GM11168 (cell line): ENCODE results near the gene GJA4.

Source experiments
- in situ Hi-C: fragments of 300-500 bp; cut with MboI; formaldehyde crosslinking; loops from one replicate; pipeline ENCODE4 v1.12.0; 2022; ENCODE audit warnings: low sequenced_read_pairs; ENCODE audit not compliant: unreplicated experiment

The GJA4 gene

DNA sequence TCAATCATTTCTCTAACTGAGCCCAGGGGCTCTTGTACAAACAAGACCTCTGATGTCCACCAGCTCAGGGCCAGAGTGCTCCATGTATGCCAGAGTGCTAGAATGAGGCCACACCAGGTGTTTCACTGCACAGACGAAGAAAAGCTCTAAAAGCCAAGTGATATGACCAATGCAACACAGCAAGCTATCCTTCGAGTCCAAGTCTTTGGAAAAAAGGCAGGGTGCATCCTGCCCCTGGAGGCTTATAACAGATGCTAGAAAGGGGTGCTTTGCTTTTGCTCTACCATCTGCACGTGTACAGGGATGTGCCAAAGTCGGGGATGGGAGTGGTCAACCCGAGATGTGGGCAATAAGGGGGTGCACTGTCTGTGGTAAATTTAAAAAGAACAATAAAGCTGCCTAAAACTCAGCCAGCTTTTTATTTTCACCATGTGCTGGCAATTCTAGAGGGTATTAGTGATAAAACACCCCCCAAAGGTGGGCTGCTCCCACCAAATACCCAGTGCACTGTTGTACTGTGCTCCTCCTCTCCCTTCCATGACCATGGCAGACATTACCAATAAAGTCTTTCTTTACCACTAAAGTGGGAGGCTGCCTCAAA lies 34.6 kb downstream of the GJA4 start:
- in situ Hi-C loops, result no loop called here

- in situ Hi-C loops, result no loop called here
Observed at GRCh38 chr1:34828611-34829010, 35.8 kb downstream of the GJA4 start.

- in situ Hi-C loops, result no loop called here
Observed at GRCh38 chr1:34829250-34829649, 36.5 kb downstream of the GJA4 start.

DNA sequence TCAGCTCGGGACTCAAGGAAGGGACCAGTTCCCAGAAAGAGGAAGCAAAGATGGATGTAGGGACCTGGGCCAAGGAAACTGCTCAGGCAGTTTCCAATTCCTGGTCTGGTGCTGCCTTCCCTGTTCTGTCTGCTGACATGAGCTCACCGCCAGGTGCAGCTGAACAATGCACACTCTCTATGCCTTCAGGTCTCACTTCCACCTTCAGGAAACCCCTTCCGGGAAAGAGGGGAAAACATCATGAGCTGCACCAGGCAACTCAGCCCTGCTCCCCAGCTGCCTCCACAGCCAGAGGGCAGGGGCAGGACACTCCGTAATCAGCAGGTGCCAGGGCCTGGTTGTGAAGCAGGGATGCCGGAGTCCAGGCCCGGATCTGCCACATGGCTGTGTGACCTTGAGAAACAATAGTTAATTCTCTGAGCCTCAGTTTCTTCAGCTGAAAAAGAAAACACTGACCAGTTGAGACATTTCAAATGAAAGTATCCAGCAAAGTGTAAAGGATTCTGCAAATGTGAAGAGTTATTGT lies 39.0 kb downstream of the GJA4 start:
- in situ Hi-C loops, result no loop called here

- in situ Hi-C loops, result no loop called here
Observed at GRCh38 chr1:34833711-34834110, 40.9 kb downstream of the GJA4 start.

DNA sequence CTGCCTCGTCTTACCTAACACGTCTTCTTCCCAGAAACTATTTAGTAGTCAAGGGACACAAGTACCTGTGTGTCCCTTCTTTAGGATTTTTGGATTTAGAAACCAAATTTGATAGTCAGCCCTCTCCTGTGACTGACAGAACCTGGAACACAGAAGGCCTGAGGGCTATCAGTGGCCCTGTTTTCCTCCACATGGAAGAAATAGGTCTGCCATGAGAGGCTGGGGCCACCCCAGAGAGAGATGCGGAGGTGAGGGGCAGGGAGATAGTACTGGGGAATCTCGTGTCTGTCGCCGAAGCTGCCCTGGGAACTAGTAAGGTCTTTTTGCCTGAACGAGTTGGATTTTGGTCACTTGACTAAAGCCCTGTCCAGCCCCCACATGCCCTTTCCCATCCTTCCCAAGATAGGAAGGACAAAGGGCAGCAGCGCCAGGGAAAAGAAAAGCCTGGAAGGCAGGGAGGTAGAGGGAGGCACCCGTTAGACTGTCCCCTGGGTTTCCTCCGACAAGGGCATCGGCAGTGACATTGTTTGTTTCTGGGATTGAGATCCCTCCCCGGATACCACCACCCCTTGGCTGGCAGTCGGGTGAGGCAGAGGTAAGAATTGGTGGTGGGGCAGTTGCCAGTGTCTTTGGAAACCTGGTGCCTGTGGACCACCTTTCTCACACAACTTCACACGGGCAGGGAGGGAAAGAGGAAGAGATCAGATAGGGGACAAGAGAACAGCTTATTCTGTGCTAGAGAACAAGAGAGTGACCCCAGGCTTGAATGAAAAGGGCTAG lies 46.9 kb downstream of the GJA4 start:
- in situ Hi-C loops, result no loop called here

GRCh38 chr1:34840426-34840825 lies 47.6 kb downstream of the GJA4 start:
- in situ Hi-C loops, result no loop called here

DNA sequence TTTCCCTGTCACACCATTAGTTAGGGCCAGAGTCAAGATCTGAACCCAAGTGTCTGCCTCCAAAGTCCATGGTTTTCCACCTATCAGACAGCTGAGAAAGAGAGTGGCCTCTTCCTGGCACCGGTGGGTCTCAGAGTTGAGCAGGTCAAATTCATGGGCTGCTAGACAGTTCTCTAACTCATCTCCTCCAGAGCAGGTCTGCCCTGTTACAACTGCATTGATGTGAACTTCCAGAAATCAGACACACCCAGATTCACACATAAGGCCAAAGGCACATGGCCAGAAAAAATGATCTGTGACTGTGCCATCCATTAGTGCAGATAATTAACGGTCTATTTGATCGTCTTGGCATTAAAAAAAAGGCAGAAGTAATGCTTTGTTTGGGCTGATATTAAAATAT lies 49.3 kb downstream of the GJA4 start:
- in situ Hi-C loops, result no loop called here

GRCh38 chr1:34842952-34843371 lies 50.2 kb downstream of the GJA4 start:
- in situ Hi-C loops, result no loop called here

DNA sequence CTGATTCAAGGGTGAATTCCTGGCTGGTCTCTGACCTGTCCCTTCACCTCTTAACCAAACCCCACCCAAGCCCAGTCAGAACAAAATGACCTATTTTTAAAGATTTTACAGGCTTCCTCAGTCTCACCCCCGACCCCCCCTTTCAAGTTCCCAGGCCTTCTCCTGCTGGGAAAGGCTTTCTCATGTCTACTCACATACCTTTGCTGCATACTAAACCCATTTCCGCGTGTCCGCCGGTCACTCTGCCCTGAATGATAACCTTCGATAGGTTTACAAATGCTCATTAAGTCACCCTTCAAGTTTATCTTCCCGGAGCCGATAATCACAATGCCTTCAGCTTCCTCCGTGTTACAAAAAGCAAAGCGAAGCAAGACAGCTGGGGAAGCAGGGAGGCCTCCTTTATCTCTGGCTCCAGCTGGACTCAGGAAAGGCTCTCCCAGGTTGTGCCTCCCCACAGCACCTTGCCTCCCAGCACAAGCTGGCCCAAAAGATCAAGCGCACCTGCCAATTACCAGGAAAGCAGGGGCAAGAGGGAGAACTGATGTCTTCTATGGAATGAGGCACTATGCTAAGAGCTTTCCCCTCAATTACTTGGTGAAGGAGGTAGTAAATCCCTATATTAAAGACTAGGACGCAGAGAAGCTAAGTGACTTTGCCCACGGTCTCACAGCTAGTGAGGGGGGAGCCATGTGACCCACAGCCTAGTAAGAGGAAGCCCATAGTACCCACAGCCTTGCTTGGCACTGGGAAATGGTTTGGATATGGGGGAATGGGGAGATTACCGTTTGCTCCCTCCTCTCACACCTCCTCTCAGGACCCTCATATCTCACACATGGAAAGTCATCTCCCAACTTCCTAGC lies 50.8 kb downstream of the GJA4 start:
- in situ Hi-C loops, result no loop called here

- in situ Hi-C loops, result no loop called here
Observed at GRCh38 chr1:34844252-34844634, 51.4 kb downstream of the GJA4 start.
